Measurements from ENCODE around the gene RBMS1.
A peak's percentile ranks its signal among the peaks of the same experiment; 100 is the strongest.

RBMS1 gene

GRCh38 chr2:160247296-160248035 is 246.1 kb downstream of the RBMS1 start:
- DNase-seq, result no peak

DNA sequence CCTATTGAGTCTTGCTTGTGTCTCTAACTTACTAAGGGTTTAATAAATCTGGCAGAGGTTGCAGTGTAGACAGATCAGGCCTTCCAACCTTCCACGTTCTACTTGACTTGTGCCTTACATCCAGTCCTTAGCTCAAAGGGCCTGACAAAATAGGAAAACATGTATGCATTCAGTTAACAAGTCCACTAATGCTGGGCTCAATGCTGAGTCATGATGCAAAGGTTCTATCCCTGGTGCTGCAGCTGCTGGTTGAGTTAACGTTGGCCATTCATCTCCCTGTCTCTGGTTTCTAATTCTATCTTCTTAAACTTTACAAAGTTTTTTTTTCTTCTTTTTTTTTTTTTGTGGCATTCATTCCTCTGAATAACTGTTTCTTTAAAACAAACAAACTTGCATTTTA is 247.3 kb downstream of the RBMS1 start:
- DNase-seq, result peak; percentile 37

GRCh38 chr2:160245614-160246155 is 247.9 kb downstream of the RBMS1 start:
- DNase-seq, result no peak

GRCh38 chr2:160242893-160243564 is 250.6 kb downstream of the RBMS1 start:
- no peak for DNase-seq

DNA sequence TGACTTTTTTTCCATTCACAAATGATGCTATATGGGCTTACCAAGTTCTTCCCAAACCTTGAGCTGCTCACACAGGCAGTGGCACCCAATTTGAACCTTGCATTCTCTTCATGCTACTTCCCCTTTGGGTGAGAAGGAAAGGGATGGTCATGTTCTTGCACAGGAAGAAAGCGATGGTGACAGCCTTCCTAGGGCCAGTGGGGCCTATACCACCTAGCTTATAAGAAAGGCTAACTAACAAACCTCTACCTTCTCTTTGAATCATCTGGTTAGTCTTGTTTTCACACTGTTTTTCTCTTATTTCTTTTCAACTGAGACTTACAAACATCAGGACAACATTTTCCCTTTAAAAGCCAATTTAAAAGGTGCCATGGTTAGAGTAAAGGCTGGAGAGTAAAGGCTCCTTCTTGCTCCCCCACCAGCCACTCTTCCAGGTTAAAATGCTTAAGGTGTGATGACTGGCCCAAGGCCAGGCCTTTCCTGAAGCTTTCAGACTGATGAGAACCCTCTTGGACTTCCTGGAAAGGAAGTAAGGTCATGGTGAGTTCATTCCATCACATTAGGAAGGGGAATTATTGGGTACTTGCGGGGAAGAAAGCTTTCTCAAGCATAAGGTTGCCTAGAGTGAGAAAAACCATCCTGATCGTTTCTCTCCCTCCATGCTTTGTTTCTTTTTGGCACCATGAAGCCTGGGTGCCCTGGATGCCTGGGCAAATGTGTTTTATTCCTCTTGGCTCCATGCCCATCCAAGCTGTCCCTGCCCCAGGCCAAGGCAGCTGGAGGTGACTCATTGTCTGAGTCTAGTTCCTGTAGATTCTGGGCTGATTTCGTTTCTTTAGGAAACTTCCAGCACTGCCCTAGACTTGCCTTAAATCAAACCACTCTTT is 252.1 kb downstream of the RBMS1 start:
- DNase-seq, result peak; percentile 88

GRCh38 chr2:160239436-160239835 is 254.2 kb downstream of the RBMS1 start:
- DNase-seq, result no peak

- no peak for DNase-seq
Observed at GRCh38 chr2:160238392-160238791, 255.2 kb downstream of the RBMS1 start.

- DNase-seq, result no peak
Observed at GRCh38 chr2:160232905-160233475, 260.6 kb downstream of the RBMS1 start.

- peak; percentile 77 for DNase-seq
Observed at GRCh38 chr2:160229591-160229990, 264.0 kb downstream of the RBMS1 start.

- DNase-seq, result peak; percentile 95
Observed at GRCh38 chr2:160228141-160228917, 265.3 kb downstream of the RBMS1 start.

DNA sequence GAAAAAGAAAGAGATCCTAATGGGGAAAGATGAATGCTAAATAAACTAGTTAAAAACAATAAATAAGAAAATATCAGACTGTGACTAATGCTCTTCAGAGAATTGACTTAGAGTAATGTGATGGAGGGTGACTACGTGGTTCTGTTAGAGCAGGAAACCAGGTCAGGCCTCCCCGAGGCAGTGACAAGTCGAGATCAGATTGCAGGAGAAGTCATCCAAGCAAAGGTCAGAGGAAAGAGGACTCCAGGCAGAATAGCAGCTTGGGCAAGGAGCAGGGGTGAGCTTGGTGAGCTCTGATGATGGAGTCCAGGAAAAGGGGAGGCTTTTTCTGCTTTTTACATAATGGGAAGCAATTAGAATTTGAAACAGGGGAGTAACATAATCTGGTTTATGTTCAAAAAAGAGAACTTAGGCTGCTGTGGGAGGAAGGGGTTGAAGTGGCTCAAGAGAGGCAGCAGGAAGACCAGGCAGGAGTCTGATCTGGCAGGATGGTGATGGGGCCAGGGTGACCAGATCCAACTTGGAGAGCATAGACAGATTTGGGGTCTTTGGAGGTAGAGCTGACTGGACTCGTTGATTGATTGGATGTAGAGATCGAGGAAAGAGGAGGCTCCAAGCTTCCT is 266.2 kb downstream of the RBMS1 start:
- DNase-seq, result peak; percentile 83

- no peak for DNase-seq
Observed at GRCh38 chr2:160226367-160226766, 267.2 kb downstream of the RBMS1 start.

- no peak for DNase-seq
Observed at GRCh38 chr2:160225722-160226121, 267.9 kb downstream of the RBMS1 start.

DNA sequence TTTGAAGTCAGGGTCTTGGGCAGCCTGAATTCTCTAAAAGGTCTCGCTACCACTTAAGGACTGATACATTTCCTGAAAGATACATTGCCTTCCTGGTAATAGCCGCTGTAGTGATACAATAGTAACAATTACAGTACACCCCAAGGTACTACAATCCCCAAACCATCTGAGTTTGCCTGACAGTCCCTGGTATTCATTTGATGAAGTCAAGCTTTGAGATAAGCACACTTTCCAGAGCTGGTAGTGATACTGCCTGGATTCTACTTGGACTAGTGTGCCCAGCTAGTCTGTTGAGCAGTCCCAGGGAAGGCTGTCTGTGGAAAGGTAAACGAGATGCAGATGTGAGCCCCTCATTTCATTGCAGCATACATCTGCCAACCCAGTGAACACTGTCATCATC is 269.1 kb downstream of the RBMS1 start:
- DNase-seq, result no peak

GRCh38 chr2:160224060-160224459 is 269.5 kb downstream of the RBMS1 start:
- peak; percentile 98 for DNase-seq

GRCh38 chr2:160223560-160223959 is 270.0 kb downstream of the RBMS1 start:
- no peak for DNase-seq

DNA sequence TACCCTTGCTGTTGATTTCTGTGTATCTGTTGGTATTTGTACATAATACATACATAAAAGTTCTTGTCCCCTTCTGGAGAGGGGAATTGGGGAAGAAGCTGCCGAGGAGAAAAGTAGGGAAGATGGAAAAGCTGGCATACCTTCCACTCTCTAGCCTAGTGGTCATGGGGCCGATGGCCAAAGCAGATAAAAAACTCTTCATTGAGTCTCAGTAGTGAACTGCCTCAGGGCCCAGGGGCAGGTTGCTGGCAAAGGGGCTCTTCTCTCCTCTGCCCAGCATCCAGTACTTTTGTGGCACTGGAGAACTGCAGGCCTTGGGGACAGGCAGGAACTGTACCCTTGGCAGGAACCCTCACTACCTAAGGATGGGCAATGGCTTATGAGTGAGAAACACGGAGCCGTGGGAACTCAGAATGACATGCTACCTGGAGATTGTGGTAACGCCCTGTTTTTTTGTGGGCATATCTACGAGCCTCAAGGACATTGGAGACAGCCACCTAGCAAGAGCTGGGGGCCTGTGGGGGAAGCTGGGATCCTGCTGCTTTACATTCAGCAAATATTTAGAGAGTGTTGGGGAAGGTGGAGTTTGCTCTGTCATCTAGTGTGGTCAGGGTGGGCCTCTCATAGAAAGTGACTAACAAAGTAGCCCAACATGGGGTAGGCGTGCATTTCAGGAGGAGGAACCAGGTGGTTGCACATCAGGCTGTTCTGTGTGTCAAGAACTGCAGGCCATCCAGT is 270.9 kb downstream of the RBMS1 start:
- no peak for DNase-seq

Data from fibroblast of skin of back (primary cell).